ENCODE measurements around the gene PARP11.
"Not testable (repeated sequence)": the region's sequence is repeated elsewhere in the genome, so short reads cannot be mapped to it uniquely, and the experiment has no call there.

The PARP11 gene

GRCh38 chr12:3882406-3882805 is 9.2 kb upstream of the PARP11 start:
- no peak for DNase-seq

- DNase-seq, result no peak
These were observed 8.2 kb upstream of the PARP11 start for GRCh38 chr12:3881281-3881950.

- DNase-seq, result no peak
These were observed 6.6 kb upstream of the PARP11 start for GRCh38 chr12:3879846-3880245.

- no peak for DNase-seq
These were observed 1.8 kb downstream of the PARP11 start for GRCh38 chr12:3871356-3871755.

- no peak for DNase-seq
These were observed 3.3 kb downstream of the PARP11 start for GRCh38 chr12:3869865-3870264.

- DNase-seq, result no peak
These were observed 3.8 kb downstream of the PARP11 start for GRCh38 chr12:3869433-3869832.

- DNase-seq, result no peak
These were observed 9.4 kb downstream of the PARP11 start for GRCh38 chr12:3863756-3864155.

- no peak for DNase-seq
These were observed 30.7 kb downstream of the PARP11 start for GRCh38 chr12:3842517-3842916.

GRCh38 chr12:3841783-3842182 is 31.4 kb downstream of the PARP11 start:
- no peak for DNase-seq

- not testable (repeated sequence) for DNase-seq
These were observed 32.4 kb downstream of the PARP11 start for GRCh38 chr12:3840833-3841232.

- not testable (repeated sequence) for DNase-seq
These were observed 33.5 kb downstream of the PARP11 start for GRCh38 chr12:3839745-3840144.

GRCh38 chr12:3838701-3839548 is 34.3 kb downstream of the PARP11 start:
- DNase-seq, result not testable (repeated sequence)

- DNase-seq, result no peak
These were observed 35.1 kb downstream of the PARP11 start for GRCh38 chr12:3838076-3838475.

GRCh38 chr12:3837049-3837448 is 36.1 kb downstream of the PARP11 start:
- DNase-seq, result no peak

GRCh38 chr12:3836641-3837040 is 36.6 kb downstream of the PARP11 start:
- no peak for DNase-seq

- no peak for DNase-seq
These were observed 37.3 kb downstream of the PARP11 start for GRCh38 chr12:3835914-3836313.

GRCh38 chr12:3834774-3835173 is 38.4 kb downstream of the PARP11 start:
- DNase-seq, result no peak

GRCh38 chr12:3833670-3834310 is 39.4 kb downstream of the PARP11 start:
- DNase-seq, result no peak

GRCh38 chr12:3832738-3833137 is 40.5 kb downstream of the PARP11 start:
- DNase-seq, result no peak

GRCh38 chr12:3828888-3829287 is 44.3 kb downstream of the PARP11 start:
- DNase-seq, result no peak

- DNase-seq, result no peak
These were observed 45.7 kb downstream of the PARP11 start for GRCh38 chr12:3827301-3828000.

- DNase-seq, result no peak
These were observed 51.8 kb downstream of the PARP11 start for GRCh38 chr12:3821441-3821840.

- no peak for DNase-seq
These were observed 53.1 kb downstream of the PARP11 start for GRCh38 chr12:3820122-3820521.

Measured in NCI-H1048 (cell line).